Upper lobe of left lung (tissue), 4 donors: ENCODE data around the gene TTLL10.

Experiments used
- CTCF ChIP-seq, 6 experiments: fragments of 450-650 bp in 4 of 6; fragments of 200-600 bp in 2 of 6; sonication (generic) in 2 of 6; IDR thresholded peaks; one replicate each; pipeline ENCODE4 v1.5.1; 2016 to 2019; ENCODE audit warnings: antibody characterized with exemption in 6 of 6
- POLR2A ChIP-seq, 4 donors: fragments of 450-650 bp; IDR thresholded peaks; one replicate each; pipeline ENCODE4 v1.5.1; 2016 to 2017; ENCODE audit warnings: antibody characterized with exemption in 4 of 4, mild to moderate bottlenecking in 2 of 4
- POLR2AphosphoS5 ChIP-seq, 2 donors: sonication (generic); formaldehyde crosslinking; IDR thresholded peaks; one replicate each; pipeline ENCODE4 v1.5.1; 2017; ENCODE audit warnings: antibody characterized with exemption in 2 of 2

- no peak for TF ChIP-seq CTCF (IDR thresholded peaks at IDR 0.05)
- TF ChIP-seq POLR2A (IDR thresholded peaks at IDR 0.05): no peak
- TF ChIP-seq POLR2AphosphoS5 (IDR thresholded peaks at IDR 0.05): no peak
Measured at GRCh38 chr1:1165900-1166421, 7.7 kb upstream of the TTLL10 start.
